IPS DF 4.7 (cell line): ENCODE data around the gene USP37.

ENCODE experiments used
- DNase-seq: peaks from one replicate; pipeline ENCODE4 v3.0.0-alpha.2; 2013; ENCODE audit warnings: low spot score; ENCODE audit errors: extremely low read depth

The USP37 gene

DNA sequence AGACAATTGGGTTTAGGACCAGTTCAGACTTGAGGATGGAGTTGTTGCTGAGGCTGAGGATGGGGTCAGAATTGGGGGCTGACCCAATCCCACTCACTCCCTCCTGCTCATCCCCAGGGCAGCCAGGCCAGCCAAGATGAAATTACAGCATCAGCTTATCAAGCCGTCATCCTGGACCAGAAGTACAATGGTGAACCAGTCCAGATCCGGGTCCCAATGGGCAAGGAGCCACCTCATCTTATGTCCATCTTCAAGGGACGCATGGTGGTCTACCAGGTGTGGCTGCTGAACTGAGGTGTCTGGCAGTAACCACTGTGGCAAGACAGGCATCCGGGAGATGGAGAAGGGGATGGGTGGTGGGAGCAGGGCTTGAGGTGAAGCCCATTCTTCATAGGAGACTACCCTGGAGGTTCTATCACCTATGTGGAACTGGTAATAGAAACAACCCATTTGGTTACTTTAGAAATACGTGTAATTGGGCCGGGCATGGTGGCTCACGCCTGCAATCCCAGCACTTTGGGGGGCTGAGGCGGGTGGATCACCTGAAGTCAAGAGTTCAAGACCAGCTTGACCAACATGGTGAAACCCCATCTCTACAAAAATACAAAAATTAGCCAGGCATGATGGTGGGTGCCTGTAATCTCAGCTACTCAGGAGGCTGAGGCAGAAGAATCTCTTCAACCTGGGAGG lies 135.3 kb downstream of the USP37 start:
- DNase-seq: no peak

GRCh38 chr2:218431878-218432277 lies 136.3 kb downstream of the USP37 start:
- DNase-seq: no peak

DNA sequence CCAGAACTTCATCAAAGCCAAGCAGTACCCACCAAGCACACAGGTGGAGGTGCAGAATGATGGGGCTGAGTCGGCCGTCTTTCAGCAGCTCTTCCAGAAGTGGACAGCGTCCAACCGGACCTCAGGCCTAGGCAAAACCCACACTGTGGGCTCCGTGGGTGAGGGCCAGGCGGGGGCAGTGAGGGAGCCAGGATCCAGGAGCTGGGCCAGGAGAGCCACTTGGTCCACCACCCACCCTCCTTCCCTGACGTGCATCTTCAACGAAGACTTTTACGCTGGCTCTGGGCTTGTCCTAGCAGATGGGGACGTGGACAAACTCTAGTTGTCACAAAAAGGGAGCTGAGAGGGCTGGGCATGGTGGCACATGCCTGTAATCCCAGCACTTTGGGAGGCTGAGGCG lies 137.4 kb downstream of the USP37 start:
- DNase-seq: no peak

- no peak for DNase-seq
These were observed 138.0 kb downstream of the USP37 start for GRCh38 chr2:218429911-218430692.

DNA sequence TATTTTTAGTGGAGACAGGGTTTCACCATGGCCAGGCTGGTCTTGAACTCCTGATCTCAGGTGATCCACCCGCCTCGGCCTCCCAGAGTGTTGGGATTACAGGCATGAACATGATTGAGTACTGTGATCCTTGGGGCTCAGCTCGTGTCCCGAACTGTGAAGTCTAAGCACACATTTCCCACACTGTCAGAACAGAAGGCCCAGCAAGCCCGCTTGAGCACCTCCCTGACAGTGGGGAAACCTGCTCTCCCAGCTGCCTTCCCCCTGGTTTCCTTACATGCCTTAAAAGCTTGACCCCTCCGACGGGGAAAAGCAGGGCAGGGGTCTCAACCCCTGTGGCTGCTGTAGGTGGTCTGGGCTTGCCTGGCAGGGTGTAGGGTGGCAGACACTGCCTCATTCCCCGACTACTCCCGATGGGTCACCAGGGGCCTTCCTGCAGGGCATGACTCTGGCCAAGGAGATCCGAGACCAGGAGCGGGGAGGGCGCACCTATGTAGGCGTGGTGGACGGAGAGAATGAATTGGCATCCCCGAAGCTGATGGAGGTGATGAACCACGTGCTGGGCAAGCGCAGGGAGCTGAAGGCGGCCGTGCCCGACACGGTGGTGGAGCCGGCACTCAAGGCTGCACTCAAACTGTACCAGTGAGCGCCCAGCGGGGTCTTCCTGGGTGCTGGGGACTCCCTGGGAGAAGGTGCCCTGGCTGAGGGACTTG lies 139.1 kb downstream of the USP37 start:
- no peak for DNase-seq

DNA sequence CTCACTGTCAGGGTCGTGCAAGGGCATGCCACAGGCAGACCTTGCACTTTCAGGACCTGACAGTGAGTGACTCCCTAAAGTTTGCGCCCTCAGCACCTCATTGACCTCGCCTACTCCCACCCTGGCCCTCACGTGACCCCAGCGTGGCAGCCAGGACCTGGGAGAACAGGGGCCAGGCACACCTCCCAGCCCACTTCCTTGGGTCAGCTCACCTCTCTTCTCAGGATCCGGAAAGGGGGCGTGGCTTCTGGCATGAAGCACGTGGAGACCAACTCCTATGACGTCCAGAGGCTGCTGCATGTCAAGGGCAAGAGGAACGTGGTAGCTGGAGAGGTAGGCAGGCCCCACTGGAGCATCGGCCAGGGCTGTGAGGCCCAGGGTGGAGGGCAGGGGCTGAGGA lies 140.4 kb downstream of the USP37 start:
- no peak for DNase-seq

- DNase-seq: no peak
These were observed 142.6 kb downstream of the USP37 start for GRCh38 chr2:218425531-218425930.

- no peak for DNase-seq
These were observed 144.6 kb downstream of the USP37 start for GRCh38 chr2:218423584-218423983.

- no peak for DNase-seq
These were observed 145.6 kb downstream of the USP37 start for GRCh38 chr2:218422403-218423086.

GRCh38 chr2:218421027-218421426 lies 147.1 kb downstream of the USP37 start:
- DNase-seq: no peak

- DNase-seq: no peak
These were observed 148.4 kb downstream of the USP37 start for GRCh38 chr2:218419630-218420216.

GRCh38 chr2:218418717-218419458 lies 149.3 kb downstream of the USP37 start, which contains the start of gene VIL1:
Gene VIL1 (plus strand): TSS chr2:218419123. CDS start chr2:218423779, 4,656 bp downstream.
- DNase-seq: no peak

DNA sequence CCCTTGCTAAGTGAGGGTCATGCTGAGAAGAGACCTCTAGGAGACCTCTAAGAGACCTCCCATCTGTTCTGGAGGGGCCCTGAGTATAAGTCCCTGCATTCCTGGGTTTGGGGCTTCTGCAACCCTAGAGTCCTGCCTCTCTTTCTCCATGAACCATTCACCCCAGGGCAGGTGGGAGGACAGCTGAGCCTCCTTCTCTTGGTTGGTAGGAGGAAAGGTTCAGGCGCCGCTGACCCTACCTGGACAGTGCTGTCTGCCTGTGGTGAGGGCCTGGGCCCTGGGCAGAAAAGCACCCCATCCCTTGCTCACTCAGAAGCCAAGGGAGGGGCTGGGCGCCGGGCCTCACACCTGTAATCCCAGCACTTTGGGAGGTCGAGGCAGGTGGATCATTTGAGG lies 149.8 kb downstream of the USP37 start:
- DNase-seq: no peak

DNA sequence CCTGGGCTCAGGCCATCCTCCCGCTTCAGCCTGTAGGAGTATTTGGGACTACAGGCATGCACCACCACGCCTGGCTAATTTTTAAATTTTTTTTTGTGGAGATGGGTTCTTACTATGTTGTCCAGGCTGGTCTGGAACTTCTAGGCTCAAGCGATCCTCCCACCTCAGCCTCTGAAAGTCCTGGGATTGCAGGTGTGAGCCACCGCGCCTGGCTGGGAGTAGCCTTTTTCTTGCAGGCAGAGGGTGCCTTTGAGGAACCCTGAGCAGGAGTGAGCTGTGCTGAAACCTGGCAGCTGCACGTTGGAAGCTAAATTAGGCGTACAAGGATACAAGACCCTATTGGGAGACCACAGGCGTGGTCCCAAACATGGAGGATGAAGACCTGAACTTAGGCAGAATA lies 160.4 kb downstream of the USP37 start:
- no peak for DNase-seq

- no peak for DNase-seq
These were observed 161.1 kb downstream of the USP37 start for GRCh38 chr2:218406949-218407618.

DNA sequence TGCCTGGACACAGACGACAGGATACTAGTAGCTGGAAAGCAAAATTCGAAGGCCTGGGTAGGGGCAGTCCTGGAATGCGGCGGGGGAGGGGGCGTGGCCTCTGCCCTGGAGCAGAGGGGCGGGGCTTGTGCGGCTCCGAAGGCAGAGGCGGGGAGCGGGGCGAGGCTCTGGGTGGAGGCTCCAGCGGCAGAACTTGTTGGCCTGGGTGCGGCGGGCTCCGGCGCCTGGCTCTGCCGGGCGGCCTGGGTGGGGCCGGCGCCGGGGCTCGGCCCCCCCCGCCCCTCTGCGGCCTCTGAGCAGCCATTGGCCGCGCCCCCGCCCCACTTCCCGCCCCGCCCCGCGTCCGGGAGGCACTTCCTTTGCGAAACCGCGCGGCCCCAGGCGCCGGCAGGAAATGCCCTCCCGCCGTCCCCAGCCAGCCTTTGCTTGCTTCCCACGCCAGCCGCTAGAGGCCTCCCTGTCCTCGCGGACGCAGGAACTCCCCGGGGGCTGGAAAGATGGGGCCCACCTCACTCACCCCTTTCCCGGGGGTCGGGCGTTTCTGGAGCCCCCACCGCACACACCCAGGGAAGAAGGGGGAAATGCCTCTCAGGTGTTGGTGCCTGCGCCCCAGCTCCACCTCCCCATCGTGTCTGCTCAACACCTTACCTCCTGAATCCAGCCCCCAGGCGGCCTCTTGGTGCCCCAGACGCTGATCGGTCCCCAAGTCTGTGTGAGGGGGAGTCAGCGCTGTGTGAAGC lies 161.8 kb downstream of the USP37 start:
- no peak for DNase-seq

GRCh38 chr2:218405746-218406208 lies 162.4 kb downstream of the USP37 start:
- DNase-seq: no peak

GRCh38 chr2:218405086-218405745 lies 162.9 kb downstream of the USP37 start:
- DNase-seq: no peak
